ENCODE results near the gene ARID1A. TPM values are rescaled to one million over a fixed set of nuclear protein-coding genes. Genes with fewer than 3 reads are reported as not detected.
A peak's percentile ranks its signal among the peaks of the same experiment; 100 is the strongest.

The ARID1A gene
- total RNA-seq, 4 donors from 2014 or later = 44.1 to 97.3 (median 78.4) TPM

- DNase-seq = no peak
- no peaks in the 10 kb centered on the region for H3K9me3 ChIP-seq
- intact Hi-C loops (cut with DNase I) = loop anchor here (5.0 kb wide), 1 partner anchor 89 kb away; the partner anchor contains the start of gene ARID1A
- peak overlapping the region; percentile 93 to 100 (median 98) for H3K27ac ChIP-seq
- peaks cover 0 to 9% of the 10 kb centered on the region in 2 donors for H3K36me3 ChIP-seq
- peaks cover 29 to 52% of the 10 kb centered on the region in 2 donors for H3K4me1 ChIP-seq
- WGBS, 2 donors = 81 to 82% methylated on average over 5 of the region's 5 CpGs
- no peaks in the 10 kb centered on the region for H3K27me3 ChIP-seq
- no peak overlapping the region for H3K4me3 ChIP-seq (replicated peaks in 1 of 3)
- TF ChIP-seq, protein P1, sequence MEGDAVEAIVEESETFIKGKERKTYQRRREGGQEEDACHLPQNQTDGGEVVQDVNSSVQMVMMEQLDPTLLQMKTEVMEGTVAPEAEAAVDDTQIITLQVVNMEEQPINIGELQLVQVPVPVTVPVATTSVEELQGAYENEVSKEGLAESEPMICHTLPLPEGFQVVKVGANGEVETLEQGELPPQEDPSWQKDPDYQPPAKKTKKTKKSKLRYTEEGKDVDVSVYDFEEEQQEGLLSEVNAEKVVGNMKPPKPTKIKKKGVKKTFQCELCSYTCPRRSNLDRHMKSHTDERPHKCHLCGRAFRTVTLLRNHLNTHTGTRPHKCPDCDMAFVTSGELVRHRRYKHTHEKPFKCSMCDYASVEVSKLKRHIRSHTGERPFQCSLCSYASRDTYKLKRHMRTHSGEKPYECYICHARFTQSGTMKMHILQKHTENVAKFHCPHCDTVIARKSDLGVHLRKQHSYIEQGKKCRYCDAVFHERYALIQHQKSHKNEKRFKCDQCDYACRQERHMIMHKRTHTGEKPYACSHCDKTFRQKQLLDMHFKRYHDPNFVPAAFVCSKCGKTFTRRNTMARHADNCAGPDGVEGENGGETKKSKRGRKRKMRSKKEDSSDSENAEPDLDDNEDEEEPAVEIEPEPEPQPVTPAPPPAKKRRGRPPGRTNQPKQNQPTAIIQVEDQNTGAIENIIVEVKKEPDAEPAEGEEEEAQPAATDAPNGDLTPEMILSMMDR (IDR thresholded peaks at IDR 0.05) = no peak
- no peak for TF ChIP-seq POLR2A (IDR thresholded peaks at IDR 0.05)
Observed at GRCh38 chr1:26785611-26786436, 90.0 kb downstream of the ARID1A start.

GRCh38 chr1:26786437-26787380 lies 90.9 kb downstream of the ARID1A start:
- Histone ChIP-seq H3K27ac (peak overlapping the region; percentile 93 to 100 (median 98)), H3K27me3 (no peaks in the 10 kb centered on the region), H3K4me3 (replicated peaks in 1 of 3) (peak overlapping the region in 2 of 3 donors; percentile 55 to 61), H3K36me3 (peaks cover 0 to under 1% of the 10 kb centered on the region in 2 donors), H3K4me1 (peaks cover 29 to 52% of the 10 kb centered on the region in 2 donors), H3K9me3 (no peaks in the 10 kb centered on the region)
- intact Hi-C loops (cut with DNase I) = loop anchor here (5.0 kb wide), 1 partner anchor 89 kb away; the partner anchor contains the start of gene ARID1A
- peak; percentile 64 to 65 for DNase-seq
- TF ChIP-seq, protein P1 (IDR thresholded peaks at IDR 0.05) = no peak
- peak in 1 of 2 donors; percentile 70 for TF ChIP-seq POLR2A (IDR thresholded peaks at IDR 0.05)
- 18 to 19% methylated on average over 12 of the region's 12 CpGs for WGBS, 2 donors

- no peak for TF ChIP-seq POLR2A (IDR thresholded peaks at IDR 0.05)
- TF ChIP-seq, protein P1 (IDR thresholded peaks at IDR 0.05) = no peak
- peak overlapping the region; percentile 93 to 100 (median 98) for H3K27ac ChIP-seq
- no peaks in the 10 kb centered on the region for H3K36me3 ChIP-seq
- intact Hi-C loops (cut with DNase I) = loop anchor here (5.0 kb wide), 1 partner anchor 90 kb away; the partner anchor contains the start of gene ARID1A
- H3K4me1 ChIP-seq = peaks cover 29 to 47% of the 10 kb centered on the region in 2 donors
- no peaks in the 10 kb centered on the region for H3K27me3 ChIP-seq
- no peak for DNase-seq
- H3K4me3 ChIP-seq (replicated peaks in 1 of 3) = peak overlapping the region; percentile 23 to 61 (median 55)
- H3K9me3 ChIP-seq = no peaks in the 10 kb centered on the region
- 2 to 9% methylated on average over 3 to 10 of the region's 11 CpGs for WGBS, 2 donors
Observed at GRCh38 chr1:26787381-26787705, 91.5 kb downstream of the ARID1A start.

- Histone ChIP-seq H3K9me3 (no peaks in the 10 kb centered on the region), H3K27ac (peak within 1 kb of the TSS; percentile 93 to 100 (median 98)), H3K4me1 (peaks cover 26 to 41% of the 10 kb centered on the region in 2 donors), H3K36me3 (no peaks in the 10 kb centered on the region), H3K27me3 (no peaks in the 10 kb centered on the region), H3K4me3 (replicated peaks in 1 of 3) (peak within 1 kb of the TSS; percentile 23 to 61 (median 55))
- WGBS, 2 donors = 0 to 1% methylated on average over 9 to 30 of the region's 63 CpGs
- peak; percentile 19 to 89 for TF ChIP-seq POLR2A (IDR thresholded peaks at IDR 0.05)
- TF ChIP-seq, protein P1 (IDR thresholded peaks at IDR 0.05) = peak in 4 of 6 experiments; percentile 10 to 45 (median 24)
- peak; percentile 87 to 89 for DNase-seq
- intact Hi-C loops (cut with DNase I) = loop anchor here (5.0 kb wide), 1 partner anchor 91 kb away; the partner anchor contains the start of gene ARID1A
Observed at GRCh38 chr1:26787706-26788514, 92.1 kb downstream of the ARID1A start, which contains the start of gene PIGV. PIGV (plus strand) TSS chr1:26787950; CDS start chr1:26790816, 2,866 bp downstream.

All from thyroid gland (tissue), 4 donors.